ENCODE results near the gene STXBP1.
"Not testable (repeated sequence)": the region's sequence is repeated elsewhere in the genome, so short reads cannot be mapped to it uniquely, and the experiment has no call there.

STXBP1 gene

DNA sequence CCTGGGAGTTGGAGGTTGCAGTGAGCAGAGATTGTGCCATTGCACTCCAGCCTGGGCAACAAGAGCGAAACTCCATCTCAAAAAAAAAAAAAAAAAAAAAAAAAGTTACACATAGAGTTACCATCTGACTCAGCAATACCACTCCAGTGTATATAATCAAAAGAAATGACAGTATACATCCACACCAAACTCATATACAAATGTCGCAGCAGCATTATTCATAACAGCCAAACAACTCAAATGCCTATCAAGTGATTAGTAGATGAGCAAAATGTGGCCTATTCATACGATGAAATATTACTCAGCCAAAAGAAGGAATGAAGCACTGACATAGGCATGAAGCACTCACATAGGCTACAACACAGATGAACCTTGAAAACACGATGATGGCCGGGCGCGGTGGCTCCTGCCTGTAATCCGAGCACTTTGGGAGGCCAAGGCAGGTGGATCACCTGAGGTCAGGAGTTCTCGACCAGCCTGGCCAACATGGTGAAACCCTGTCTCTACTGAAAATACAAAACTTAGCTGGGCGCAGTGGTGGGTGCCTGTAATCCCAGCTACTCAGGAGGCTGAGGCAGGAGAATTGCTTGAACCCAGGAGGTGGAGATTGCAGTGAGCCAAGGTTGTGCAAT is 9.4 kb downstream of the STXBP1 start:
- DNase-seq, result not testable (repeated sequence)

GRCh38 chr9:127626752-127627493 is 14.8 kb downstream of the STXBP1 start:
- DNase-seq, result no peak

DNA sequence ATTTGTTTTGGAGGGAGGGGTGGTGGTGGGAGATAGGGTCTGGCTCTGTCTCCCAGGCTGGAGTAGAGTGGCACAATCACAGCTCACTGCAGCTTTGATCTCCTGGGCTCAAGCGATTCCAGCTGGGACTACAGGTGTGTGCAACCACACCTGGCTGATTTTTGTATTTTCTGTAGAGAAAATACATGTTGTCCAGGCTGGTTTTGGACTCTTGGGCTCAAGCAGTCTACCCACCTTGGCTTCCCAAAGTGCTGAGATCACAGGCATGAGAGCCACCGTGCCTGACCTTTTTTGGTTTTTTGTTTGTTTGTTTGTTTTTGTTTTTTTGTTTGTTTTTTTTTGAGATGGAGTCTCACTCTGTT is 15.4 kb downstream of the STXBP1 start:
- no peak for DNase-seq

GRCh38 chr9:127628758-127629467 is 16.8 kb downstream of the STXBP1 start:
- no peak for DNase-seq

GRCh38 chr9:127629468-127630081 is 17.5 kb downstream of the STXBP1 start:
- no peak for DNase-seq

GRCh38 chr9:127633216-127633862 is 21.3 kb downstream of the STXBP1 start:
- DNase-seq, result no peak

DNA sequence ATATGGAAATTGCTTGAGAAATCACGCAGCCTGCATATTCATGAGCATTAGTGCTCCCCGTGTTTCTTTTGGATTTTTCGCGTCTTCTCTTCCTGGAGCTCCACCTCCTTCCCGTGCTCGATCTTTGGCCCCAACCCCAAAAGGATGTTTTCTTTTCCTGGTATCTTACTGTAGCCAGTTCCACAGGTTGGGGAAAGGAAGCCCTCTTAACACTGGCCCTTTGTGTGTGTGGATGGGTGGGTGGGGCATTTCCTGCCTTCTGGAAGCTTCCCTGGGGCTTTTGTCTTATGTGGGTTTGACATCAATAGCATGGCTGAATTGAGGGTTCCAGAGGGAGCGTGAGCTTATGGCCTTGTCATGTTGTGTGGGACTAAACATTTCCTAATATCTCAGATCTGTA is 21.9 kb downstream of the STXBP1 start:
- DNase-seq, result no peak

GRCh38 chr9:127634698-127635097 is 22.6 kb downstream of the STXBP1 start:
- no peak for DNase-seq

DNA sequence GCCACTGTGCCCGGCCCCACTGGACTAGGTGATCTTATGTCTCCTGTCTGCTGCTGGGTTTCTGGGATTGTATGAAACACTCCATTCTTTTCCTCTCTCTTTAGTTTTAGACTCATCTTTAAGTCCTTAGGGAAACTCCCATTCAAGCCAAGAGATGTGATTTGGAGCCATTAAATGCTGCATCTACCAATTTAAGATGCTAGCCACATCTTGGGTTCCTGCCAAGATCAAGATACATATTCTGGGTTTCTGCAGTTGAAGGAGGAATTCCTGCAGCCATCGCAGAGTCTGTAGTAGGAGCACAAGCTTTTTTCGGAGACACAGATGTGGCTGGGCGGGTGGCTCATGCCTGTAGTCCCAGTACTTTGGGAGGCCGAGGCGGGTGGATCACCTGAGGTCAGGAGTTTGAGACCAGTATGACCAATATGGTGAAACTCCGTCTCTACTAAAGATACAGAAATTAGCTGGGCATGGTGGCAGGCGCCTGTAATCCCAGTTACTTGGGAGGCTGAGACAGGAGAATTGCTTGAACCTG is 23.2 kb downstream of the STXBP1 start:
- DNase-seq, result no peak

DNA sequence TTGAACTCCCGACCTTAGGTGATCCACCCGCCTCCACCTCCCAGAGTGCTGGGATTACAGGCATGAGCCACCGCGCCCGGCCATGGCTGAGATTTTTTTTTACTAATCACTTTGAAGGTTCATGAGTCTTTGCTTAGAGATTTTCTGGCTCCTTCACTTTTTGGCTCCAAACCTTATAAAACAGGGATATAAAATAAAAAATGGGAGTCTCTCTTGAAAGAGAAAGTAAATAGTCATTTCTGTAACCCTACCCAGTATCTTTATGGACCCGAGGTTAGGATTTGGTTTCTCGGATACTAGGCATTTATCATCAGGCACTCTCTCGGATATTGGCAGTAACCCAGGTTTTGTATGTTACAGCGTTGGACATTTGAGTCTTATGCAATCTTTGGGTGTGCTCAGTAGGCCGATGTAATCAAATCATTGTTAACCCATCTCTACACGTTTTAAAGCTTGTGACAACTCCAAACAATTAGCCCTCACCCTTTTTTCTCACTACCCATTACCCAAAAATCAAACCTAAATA is 25.3 kb downstream of the STXBP1 start:
- DNase-seq, result no peak

DNA sequence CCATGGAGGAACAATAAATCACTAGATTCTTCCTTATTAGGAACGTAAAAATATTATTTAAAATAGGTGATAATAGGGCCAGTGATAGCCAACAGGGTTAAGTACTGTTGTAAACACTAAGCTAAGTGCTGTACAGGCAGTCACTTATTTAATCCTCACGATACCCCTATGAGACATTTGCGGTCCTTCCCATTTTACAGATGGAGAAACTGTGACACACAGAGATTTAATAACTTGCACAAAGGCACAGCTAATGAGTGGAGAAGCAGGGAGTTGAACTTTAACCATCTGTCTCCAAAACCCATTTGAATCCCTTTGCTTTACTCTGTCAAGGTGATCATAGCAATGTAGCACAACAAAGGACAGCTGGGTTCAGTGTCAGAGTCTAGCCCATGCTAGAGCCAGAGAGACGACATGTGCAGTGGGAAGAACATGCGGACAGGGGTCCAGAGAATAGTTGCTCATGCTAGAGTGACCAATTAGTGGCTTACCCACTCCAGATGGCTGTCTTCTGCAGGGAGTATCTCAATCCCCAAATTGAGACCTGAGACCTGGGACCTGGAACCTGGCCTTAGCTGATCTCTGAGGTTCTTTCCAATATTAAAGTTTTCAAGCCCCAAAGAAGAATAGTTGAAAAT is 28.9 kb downstream of the STXBP1 start:
- no peak for DNase-seq

DNA sequence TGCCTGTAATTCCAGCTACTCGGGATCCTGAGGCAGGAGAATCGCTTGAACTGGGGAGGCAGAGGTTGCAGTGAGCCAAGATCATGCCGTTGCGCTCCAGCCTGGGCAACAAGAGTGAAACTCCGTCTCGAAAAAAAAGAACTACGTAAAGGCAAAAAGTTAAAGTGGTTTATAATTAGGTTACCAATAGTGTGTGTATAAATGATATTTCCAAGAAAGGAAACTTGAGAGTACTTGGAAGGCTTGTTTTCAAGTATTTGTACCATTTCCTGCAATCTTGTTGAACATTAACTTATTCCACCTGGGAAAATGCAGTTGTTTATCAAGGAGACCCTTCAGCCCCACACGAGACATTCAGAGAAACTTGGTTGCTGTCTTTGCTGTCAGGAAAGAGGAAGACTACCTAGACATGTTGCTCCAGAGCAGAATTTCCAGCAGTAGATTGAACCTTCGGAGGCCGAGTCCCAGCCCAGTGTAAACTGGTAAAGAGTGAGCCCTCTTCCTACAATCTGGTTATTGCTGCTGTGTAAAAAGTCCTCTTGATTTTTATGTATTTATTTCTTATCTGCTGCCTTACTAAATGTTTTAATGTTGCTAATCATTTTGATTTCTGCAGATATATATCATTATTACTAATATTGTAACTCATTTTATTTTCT is 30.1 kb downstream of the STXBP1 start:
- no peak for DNase-seq

DNA sequence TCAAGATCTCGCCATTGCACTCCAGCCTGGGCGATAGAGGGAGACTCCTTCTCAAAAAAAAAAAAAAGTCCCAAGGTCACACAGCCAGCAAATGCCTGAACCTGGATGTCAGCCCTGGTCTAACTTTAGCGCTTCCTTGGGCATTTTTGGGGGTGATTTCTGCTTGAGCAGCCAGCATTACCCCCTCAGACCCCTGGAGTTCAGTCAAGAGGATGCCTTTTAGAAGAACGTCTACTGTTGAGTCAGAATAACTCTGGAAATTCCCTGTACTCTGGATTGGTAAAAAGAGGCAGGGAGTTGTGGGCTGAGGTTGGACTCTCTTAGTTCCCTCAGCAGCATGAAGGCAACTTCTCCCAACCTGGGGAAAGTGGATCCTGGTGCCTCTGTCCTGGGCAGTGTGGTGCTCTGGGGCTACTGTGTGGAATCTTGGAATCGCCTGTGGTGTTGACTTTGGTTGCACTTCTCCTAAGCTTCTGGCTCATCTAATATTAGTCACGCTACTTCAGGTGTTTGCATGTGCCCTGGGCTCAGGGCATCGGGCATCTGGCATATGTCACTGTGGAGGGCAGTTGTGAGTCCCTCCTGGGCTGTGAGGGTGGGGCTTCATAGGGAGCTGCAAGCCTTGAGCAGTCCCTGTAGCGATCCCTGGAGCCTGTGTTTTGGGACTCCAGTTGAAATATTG is 32.2 kb downstream of the STXBP1 start:
- DNase-seq, result no peak

DNA sequence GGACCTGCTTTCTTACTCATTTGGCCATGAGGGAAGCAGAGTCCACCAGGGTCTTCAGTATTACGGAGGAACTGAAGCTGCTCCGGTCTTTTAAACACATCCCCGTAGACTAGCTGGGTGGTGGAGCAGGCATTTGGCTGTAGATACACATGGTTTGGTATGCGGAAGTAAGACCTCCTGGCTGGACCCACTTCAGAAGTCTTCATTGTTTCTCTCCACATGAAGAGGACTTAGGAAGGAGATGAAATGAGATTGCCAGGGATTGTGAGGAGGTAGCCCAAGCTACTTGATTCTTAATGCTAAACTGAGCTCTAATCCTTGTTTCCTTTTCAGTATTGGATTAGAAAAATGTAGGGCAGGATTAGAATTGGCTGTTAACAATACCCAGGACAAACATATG is 32.9 kb downstream of the STXBP1 start:
- DNase-seq, result no peak

DNA sequence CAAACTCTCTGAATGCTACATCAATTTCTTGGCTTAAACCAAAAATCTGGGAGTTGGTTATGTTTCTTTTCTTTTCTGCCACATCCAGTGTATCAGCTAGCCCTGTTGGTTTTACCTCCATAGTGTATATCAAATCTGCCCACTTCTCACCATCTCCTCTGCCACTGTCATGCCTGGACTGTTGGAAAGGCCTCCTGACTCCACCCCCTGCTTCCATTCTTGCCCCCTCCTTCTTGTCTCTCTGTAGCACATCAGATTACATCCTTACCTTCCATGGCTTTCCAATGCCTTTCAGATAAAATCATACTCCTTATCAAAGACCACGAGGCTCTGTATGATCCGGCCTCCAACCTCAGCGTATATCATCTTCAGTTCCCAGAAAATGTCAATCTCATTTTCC is 35.4 kb downstream of the STXBP1 start:
- no peak for DNase-seq

DNA sequence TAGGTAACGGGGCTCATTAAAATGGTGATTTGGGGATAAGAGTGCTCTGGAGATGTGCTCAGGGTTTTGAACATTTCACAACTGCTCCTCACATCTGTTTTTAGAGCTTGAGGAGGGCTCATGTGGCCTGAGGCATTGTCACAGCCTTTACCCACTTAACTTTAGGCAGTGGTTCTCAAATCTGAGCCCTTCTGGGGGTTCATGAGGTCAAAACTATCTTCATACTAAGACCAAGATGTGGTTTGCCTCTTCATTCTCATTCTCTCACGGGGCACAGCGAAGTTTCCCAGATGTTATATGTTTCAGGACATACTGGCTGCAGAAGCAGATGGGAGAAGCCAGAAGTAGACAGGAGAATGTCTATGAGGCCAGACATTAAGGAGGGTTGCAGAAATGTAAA is 38.4 kb downstream of the STXBP1 start:
- no peak for DNase-seq

DNA sequence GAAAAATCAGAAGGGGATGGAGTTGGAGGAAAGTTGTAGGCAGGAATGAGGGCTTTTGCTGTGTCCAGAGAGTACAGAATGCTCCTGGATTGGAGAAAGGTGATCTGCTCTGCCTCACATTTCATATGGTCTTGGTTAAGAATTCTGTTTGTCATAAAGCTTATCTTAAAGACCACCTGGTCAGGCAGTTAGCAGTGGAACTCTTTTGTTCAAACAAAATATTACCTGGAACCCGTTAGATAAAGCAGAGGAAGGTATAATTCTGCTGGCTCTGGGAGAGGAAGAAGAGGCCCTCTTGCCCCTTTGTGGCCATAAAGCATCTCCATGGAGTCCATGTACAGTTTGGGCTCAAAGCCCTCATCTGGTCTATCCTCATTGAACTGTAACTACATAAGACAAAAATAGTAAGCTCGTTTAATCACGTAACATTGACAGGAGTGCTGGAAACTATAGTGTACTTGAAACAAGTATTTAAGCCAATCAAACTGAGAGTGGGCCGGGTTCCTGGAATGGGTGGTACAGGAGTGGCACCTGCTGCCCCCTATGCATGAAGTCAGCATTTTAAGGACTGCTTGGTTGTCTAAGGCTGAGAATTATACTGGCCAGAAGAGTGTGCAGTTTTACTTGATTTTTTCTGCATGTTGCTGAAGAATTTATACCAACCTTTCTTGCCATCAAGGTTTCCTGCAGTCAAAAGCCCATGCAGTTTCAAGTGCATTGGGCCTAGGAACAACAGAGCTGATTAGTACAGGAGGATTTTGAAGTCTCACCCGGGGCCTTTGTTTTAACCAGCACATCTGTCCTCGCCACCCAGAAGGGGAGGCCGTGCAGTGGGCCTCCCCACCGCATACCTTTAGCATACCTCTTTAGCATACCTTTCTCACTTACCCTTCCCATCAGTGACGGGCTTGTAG is 39.9 kb downstream of the STXBP1 start:
- DNase-seq, result no peak

GRCh38 chr9:127652733-127653132 is 40.7 kb downstream of the STXBP1 start:
- DNase-seq, result no peak

GRCh38 chr9:127654619-127655018 is 42.5 kb downstream of the STXBP1 start:
- no peak for DNase-seq

DNA sequence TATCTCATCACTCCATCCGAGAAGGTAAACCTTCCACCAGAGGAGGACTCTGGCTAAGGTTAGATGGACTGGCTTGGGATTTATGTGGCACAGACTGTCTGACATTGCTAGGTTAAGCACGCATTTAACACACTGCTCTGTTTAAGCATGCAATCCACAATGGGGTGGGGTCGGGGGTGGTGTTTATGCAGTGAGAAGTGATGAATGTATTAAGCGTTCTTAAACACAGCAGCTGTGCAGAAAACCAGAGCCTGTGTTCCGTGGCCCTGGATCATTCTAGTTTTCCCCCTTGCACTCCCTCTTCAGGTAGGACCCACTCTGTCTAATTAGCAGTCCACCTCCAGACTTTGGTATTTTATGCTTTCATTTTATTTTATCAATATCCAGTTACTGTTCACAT is 46.4 kb downstream of the STXBP1 start:
- no peak for DNase-seq

Data from NCI-H1048 (cell line).